OCI-LY3 (cell line): ENCODE results near the gene TUBGCP6.

Experiments
- EZH2phosphoT487 ChIP-seq: fragments of 200-600 bp; shearing (Covaris generic); IDR thresholded peaks from 2 replicates; pipeline ENCODE4 v1.6.1; 2018; ENCODE audit warnings: antibody characterized with exemption, mixed run types, low read depth
- TF ChIP-seq, protein P1 (sequence below): fragments of 200-600, 300-600 bp; sonication (generic); IDR thresholded peaks from 2 replicates; pipeline ENCODE4 v1.5.1; 2014; ENCODE audit warnings: antibody characterized with exemption, low read length, low read depth

GRCh38 chr22:50244420-50245213, at the start of gene TUBGCP6:
- TF ChIP-seq, protein P1, sequence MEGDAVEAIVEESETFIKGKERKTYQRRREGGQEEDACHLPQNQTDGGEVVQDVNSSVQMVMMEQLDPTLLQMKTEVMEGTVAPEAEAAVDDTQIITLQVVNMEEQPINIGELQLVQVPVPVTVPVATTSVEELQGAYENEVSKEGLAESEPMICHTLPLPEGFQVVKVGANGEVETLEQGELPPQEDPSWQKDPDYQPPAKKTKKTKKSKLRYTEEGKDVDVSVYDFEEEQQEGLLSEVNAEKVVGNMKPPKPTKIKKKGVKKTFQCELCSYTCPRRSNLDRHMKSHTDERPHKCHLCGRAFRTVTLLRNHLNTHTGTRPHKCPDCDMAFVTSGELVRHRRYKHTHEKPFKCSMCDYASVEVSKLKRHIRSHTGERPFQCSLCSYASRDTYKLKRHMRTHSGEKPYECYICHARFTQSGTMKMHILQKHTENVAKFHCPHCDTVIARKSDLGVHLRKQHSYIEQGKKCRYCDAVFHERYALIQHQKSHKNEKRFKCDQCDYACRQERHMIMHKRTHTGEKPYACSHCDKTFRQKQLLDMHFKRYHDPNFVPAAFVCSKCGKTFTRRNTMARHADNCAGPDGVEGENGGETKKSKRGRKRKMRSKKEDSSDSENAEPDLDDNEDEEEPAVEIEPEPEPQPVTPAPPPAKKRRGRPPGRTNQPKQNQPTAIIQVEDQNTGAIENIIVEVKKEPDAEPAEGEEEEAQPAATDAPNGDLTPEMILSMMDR: no peak
- no peak for TF ChIP-seq EZH2phosphoT487
